ENCODE measurements around the gene TRIO.

- TF ChIP-seq, protein P1, sequence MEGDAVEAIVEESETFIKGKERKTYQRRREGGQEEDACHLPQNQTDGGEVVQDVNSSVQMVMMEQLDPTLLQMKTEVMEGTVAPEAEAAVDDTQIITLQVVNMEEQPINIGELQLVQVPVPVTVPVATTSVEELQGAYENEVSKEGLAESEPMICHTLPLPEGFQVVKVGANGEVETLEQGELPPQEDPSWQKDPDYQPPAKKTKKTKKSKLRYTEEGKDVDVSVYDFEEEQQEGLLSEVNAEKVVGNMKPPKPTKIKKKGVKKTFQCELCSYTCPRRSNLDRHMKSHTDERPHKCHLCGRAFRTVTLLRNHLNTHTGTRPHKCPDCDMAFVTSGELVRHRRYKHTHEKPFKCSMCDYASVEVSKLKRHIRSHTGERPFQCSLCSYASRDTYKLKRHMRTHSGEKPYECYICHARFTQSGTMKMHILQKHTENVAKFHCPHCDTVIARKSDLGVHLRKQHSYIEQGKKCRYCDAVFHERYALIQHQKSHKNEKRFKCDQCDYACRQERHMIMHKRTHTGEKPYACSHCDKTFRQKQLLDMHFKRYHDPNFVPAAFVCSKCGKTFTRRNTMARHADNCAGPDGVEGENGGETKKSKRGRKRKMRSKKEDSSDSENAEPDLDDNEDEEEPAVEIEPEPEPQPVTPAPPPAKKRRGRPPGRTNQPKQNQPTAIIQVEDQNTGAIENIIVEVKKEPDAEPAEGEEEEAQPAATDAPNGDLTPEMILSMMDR (IDR thresholded peaks at IDR 0.05) = no peak
- TF ChIP-seq POLR2A (IDR thresholded peaks at IDR 0.05) = no peak
Observed at GRCh38 chr5:14450742-14451141, 307.6 kb downstream of the TRIO start.
